ENCODE measurements around the gene TDRD12.

TDRD12 gene

DNA sequence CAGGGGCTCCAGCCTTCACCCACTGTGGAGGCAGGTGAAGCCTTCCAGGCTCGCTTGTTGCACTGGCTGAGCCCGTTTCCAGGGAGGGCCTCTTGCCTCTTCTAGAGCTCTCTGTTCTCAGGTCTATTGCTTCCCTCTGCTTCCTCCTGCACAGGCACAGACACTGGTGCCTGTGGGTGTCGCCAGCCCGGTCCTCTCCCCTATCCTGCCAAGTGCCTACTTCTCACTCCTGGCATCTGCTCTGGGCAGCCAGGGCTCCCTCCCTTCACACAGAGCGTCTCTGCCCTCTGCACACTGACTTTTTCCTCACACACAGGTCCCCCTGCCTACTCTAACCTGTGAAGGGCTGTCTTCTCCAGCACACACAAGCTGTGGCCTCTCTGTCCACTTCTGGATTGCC is 89.7 kb downstream of the TDRD12 start:
- H3K27ac ChIP-seq (ENCODE audit: low read depth, low read length) = no peak overlapping the region
- peaks cover 2% of the 10 kb centered on the region for H3K27me3 ChIP-seq (ENCODE audit: control insufficient read depth, insufficient read depth, low read length)
- H3K4me1 ChIP-seq (ENCODE audit: control insufficient read depth, insufficient read depth, low read length) = no peaks in the 10 kb centered on the region
- no peaks in the 10 kb centered on the region for H3K36me3 ChIP-seq (ENCODE audit: control insufficient read depth, insufficient read depth, low read length)
- no peak overlapping the region for H3K4me3 ChIP-seq (ENCODE audit: low read length)
- H3K9ac ChIP-seq (ENCODE audit: low read length) = no peak overlapping the region

DNA sequence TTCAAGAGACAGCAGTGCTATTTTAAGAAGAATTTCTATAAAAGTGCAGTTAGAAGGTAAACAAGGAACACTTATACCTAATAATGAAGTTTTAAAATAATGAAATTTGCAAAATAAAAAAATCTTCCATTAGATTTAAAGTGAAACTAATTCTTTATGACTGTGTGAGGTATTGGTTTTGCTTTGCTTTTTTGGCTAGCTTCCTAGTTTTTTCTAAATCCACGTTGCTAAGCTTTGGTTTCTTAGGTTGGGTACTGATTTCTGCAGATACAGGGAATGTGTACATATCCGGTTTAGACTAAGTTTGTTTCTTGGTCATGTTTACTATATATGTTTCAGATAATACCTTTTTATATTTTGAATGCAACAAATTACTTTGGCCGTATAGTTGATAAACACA is 90.2 kb downstream of the TDRD12 start:
- H3K36me3 ChIP-seq (ENCODE audit: control insufficient read depth, insufficient read depth, low read length) = no peaks in the 10 kb centered on the region
- H3K27ac ChIP-seq (ENCODE audit: low read depth, low read length) = no peak overlapping the region
- no peaks in the 10 kb centered on the region for H3K4me1 ChIP-seq (ENCODE audit: control insufficient read depth, insufficient read depth, low read length)
- H3K27me3 ChIP-seq (ENCODE audit: control insufficient read depth, insufficient read depth, low read length) = peaks cover 2% of the 10 kb centered on the region
- no peak overlapping the region for H3K4me3 ChIP-seq (ENCODE audit: low read length)
- no peak overlapping the region for H3K9ac ChIP-seq (ENCODE audit: low read length)

DNA sequence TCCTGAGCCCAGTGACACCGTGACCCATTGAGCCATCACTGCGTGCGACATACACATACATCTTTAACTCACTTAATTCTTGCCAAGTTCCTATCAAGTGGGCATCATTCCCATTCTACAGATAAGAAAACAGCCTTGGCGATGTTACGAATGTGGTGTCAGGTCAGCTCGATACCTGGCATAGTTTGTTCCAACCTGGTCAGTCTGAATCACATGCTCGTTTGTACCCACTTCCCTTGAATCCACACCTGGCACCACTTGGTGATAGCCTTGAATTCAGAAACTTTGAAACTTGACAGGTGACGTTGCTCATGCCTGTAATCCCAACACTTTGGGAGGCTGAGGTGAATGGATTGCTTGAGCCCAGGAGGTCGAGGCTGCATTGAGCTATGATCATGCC is 90.9 kb downstream of the TDRD12 start:
- H3K9ac ChIP-seq (ENCODE audit: low read length) = no peak overlapping the region
- no peak overlapping the region for H3K4me3 ChIP-seq (ENCODE audit: low read length)
- peaks cover 2% of the 10 kb centered on the region for H3K27me3 ChIP-seq (ENCODE audit: control insufficient read depth, insufficient read depth, low read length)
- H3K36me3 ChIP-seq (ENCODE audit: control insufficient read depth, insufficient read depth, low read length) = no peaks in the 10 kb centered on the region
- no peak overlapping the region for H3K27ac ChIP-seq (ENCODE audit: low read depth, low read length)
- H3K4me1 ChIP-seq (ENCODE audit: control insufficient read depth, insufficient read depth, low read length) = no peaks in the 10 kb centered on the region

DNA sequence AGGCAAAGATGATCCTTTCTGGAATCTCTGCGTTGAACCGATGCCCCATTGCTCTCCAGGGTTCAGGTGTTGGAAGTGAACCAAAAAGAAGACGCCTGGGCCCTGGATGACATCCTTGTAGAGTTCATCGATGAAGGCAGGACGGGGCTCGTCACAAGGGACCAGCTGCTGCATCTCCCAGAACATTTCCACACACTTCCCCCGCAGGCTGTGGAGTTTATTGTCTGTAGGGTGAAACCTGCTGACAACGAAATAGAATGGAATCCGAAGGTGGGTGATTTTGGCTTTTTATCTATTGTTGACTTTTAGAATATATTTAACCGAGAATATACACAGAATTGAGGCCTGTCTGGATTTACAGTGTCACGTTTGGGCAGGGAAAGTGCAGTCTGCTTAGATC is 91.6 kb downstream of the TDRD12 start:
- no peak overlapping the region for H3K27ac ChIP-seq (ENCODE audit: low read depth, low read length)
- H3K27me3 ChIP-seq (ENCODE audit: control insufficient read depth, insufficient read depth, low read length) = peaks cover 2% of the 10 kb centered on the region
- no peak overlapping the region for H3K4me3 ChIP-seq (ENCODE audit: low read length)
- H3K4me1 ChIP-seq (ENCODE audit: control insufficient read depth, insufficient read depth, low read length) = no peaks in the 10 kb centered on the region
- H3K36me3 ChIP-seq (ENCODE audit: control insufficient read depth, insufficient read depth, low read length) = no peaks in the 10 kb centered on the region
- H3K9ac ChIP-seq (ENCODE audit: low read length) = no peak overlapping the region

DNA sequence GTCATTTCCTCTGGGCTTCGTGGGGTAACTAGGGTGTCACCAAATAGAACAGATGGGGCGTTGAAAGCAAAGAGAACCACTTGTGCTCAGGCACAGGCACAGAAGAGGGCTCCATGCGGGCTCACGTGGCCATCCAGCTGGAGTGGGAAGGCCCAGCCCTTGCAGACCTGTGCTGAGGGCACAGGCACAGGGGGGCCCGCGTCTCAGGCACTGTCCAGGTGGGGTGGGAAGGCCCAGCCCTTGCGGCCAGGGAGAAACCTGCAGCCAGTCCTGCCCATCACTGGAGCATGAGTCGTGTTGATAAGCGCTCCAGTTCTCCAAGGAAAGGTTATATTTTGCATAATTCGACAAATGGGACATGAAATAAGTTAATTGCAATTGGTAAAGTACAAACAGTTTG is 92.5 kb downstream of the TDRD12 start:
- Histone ChIP-seq H3K27me3 (ENCODE audit: control insufficient read depth, insufficient read depth, low read length) (peaks cover 2% of the 10 kb centered on the region), H3K4me3 (ENCODE audit: low read length) (no peak overlapping the region), H3K4me1 (ENCODE audit: control insufficient read depth, insufficient read depth, low read length) (no peaks in the 10 kb centered on the region), H3K27ac (ENCODE audit: low read depth, low read length) (no peak overlapping the region), H3K9ac (ENCODE audit: low read length) (no peak overlapping the region), H3K36me3 (ENCODE audit: control insufficient read depth, insufficient read depth, low read length) (no peaks in the 10 kb centered on the region)

DNA sequence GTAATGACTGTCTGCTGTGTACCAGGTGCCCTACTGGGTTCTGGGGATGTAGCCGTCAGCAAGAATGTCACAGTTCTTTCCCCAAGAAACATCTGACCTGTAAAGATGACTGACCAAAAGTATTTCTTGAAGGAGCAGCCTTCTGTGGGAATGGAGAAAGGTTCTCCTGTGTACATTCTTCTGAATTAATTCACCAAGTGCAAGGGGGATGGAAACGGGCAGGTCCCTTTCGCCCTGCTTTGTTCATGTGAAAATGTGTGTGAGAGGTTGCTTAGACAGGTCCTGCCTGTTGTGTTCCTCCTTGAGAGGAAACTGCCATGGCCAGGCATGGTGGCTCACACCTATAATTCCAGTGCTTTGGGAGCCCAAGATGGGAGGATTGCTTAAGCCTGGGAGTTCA is 93.0 kb downstream of the TDRD12 start:
- H3K27ac ChIP-seq (ENCODE audit: low read depth, low read length) = no peak overlapping the region
- H3K4me3 ChIP-seq (ENCODE audit: low read length) = no peak overlapping the region
- no peaks in the 10 kb centered on the region for H3K4me1 ChIP-seq (ENCODE audit: control insufficient read depth, insufficient read depth, low read length)
- H3K9ac ChIP-seq (ENCODE audit: low read length) = no peak overlapping the region
- H3K27me3 ChIP-seq (ENCODE audit: control insufficient read depth, insufficient read depth, low read length) = peaks cover 2% of the 10 kb centered on the region
- H3K36me3 ChIP-seq (ENCODE audit: control insufficient read depth, insufficient read depth, low read length) = no peaks in the 10 kb centered on the region

DNA sequence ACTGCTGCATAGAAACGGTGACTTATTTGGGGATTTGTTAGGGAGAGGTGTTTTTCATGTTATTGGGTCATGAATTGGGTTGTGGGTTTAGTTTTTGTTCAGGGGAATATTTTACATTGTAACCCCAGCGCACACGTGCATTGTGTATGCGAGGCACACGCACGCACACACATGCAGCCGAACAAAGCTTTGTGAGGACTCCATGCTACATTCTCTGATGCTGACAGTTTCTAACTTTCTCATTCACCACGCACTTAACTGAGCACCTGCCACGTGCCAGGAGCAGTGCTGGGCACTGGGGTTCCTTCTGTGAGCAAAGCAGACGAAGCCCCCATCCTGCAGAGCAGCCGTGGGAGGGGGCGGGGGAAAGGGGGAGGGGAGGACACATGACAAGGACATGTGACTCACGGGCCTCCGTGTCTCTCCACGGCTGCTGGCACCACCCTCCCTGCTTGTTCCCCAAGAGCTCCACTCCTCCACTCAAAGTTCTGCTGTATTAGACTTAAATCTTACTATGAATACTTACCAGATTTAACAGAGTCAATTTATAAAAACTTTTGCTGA is 94.4 kb downstream of the TDRD12 start:
- Histone ChIP-seq H3K9ac (ENCODE audit: low read length) (no peak overlapping the region), H3K27me3 (ENCODE audit: control insufficient read depth, insufficient read depth, low read length) (peaks cover 2% of the 10 kb centered on the region), H3K4me1 (ENCODE audit: control insufficient read depth, insufficient read depth, low read length) (no peaks in the 10 kb centered on the region), H3K36me3 (ENCODE audit: control insufficient read depth, insufficient read depth, low read length) (no peaks in the 10 kb centered on the region), H3K27ac (ENCODE audit: low read depth, low read length) (no peak overlapping the region), H3K4me3 (ENCODE audit: low read length) (no peak overlapping the region)

DNA sequence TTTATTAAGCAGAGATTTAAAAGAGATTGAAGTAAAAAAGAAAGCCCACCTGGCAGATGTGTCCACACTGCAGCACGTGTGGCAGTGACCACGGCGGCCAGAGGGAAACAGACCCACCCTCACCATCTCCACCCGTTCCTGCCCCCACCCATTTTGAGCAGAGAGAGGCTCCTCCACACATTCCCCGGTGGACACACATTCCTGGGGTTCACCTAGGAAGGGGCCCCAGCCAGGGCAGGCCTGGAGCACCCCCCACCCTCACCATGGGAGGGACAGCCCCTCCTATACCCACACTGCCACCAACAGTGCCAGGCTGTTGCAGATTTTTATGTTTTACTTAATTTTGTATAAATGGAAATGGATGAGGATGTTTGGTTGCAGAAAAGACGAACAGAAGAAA is 95.1 kb downstream of the TDRD12 start:
- Histone ChIP-seq H3K27ac (ENCODE audit: low read depth, low read length) (no peak overlapping the region), H3K4me3 (ENCODE audit: low read length) (no peak overlapping the region), H3K27me3 (ENCODE audit: control insufficient read depth, insufficient read depth, low read length) (peaks cover 2% of the 10 kb centered on the region), H3K36me3 (ENCODE audit: control insufficient read depth, insufficient read depth, low read length) (no peaks in the 10 kb centered on the region), H3K9ac (ENCODE audit: low read length) (no peak overlapping the region), H3K4me1 (ENCODE audit: control insufficient read depth, insufficient read depth, low read length) (no peaks in the 10 kb centered on the region)

DNA sequence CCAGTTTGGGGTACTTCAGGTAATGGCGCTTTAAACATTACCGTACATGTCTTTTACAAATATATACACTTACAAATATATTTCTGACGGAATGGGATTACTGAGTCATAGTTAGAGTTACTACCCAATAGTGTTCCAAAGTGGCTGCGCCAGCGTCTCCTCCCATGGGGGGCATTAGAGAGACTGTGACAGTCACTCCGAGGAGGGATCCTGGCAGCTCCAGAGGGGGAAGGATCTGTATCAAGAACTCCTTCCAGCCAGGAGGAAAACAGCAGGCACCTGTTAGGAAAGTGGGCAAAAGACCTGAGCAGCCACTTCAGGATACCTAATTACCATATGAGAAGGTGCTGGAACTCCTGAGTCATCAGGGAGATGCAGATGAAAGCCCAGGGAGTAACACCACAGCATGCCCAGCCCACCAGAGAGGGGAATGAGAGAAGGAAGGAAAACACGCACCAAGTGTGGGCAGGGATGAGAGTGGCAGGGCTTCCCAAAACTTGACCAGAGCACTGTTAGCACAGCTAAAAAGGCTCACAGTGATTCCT is 97.1 kb downstream of the TDRD12 start:
- no peak overlapping the region for H3K27ac ChIP-seq (ENCODE audit: low read depth, low read length)
- H3K4me3 ChIP-seq (ENCODE audit: low read length) = no peak overlapping the region
- no peaks in the 10 kb centered on the region for H3K4me1 ChIP-seq (ENCODE audit: control insufficient read depth, insufficient read depth, low read length)
- no peak overlapping the region for H3K9ac ChIP-seq (ENCODE audit: low read length)
- H3K36me3 ChIP-seq (ENCODE audit: control insufficient read depth, insufficient read depth, low read length) = no peaks in the 10 kb centered on the region
- H3K27me3 ChIP-seq (ENCODE audit: control insufficient read depth, insufficient read depth, low read length) = no peaks in the 10 kb centered on the region

DNA sequence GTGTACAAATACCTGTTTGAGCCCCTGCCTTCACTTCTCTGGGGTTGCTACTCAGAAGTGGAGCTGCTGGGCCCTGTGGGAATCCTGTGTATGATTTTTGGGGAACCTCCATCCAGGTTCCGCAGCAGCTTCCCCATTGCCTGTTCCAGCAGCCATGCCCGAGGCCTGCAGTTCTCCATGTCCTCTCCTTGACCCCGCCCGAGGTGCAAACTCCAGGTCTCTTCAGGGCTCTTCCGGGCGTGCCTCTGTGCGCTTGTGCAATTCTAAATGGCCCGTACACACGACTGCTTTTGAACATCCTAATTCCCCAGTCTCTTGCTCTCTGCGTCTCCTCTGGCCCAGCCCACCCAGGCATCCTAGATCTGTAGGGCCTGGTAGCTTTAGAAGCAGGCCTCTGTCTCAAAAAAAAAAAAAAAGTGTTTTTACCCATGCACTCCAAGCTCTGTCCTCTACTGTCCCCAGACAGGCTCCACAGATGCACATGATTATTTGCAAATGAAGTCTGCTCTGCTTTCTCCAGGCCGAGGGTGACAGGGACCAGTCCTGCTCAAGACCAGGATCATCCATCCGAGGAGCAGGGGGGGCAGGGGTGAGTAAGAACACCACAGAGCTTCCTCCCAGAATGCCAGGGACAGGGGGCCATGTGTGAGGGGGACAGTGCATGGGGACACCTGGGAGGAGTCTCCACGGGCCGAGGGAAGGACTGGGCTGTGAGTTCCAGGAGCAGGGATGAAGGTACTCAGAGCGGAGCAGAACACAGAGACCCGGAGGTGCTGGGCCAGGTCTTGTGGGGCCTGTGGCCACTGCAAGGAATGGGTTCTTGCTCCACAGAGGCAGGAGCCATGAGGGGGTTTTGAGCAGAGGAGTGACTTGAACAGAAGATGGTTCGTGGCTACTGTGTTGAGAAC is 98.3 kb downstream of the TDRD12 start:
- H3K27ac ChIP-seq (ENCODE audit: low read depth, low read length) = no peak overlapping the region
- H3K27me3 ChIP-seq (ENCODE audit: control insufficient read depth, insufficient read depth, low read length) = no peaks in the 10 kb centered on the region
- H3K4me1 ChIP-seq (ENCODE audit: control insufficient read depth, insufficient read depth, low read length) = no peaks in the 10 kb centered on the region
- no peaks in the 10 kb centered on the region for H3K36me3 ChIP-seq (ENCODE audit: control insufficient read depth, insufficient read depth, low read length)
- H3K4me3 ChIP-seq (ENCODE audit: low read length) = no peak overlapping the region
- H3K9ac ChIP-seq (ENCODE audit: low read length) = no peak overlapping the region

DNA sequence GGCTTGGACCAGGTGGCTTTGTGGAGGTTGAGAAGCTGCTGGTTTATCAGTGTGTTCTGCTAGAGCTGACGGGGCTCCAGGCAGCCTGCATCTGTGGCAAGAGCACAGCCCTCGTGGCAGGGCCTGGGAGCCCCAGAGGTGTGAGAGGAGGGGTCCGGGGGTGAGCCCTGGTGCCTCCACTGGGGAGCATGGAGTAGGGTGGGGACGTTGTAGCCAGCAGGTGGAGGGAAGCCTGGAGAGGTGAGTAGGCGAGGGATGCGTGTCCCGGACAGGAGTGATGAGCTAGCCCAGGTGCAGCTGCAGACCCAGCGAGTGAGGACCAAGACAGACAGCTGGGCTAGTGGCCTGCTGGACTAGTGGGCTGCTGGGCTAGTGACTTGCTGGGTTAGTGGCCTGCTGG is 99.0 kb downstream of the TDRD12 start:
- no peak overlapping the region for H3K27ac ChIP-seq (ENCODE audit: low read depth, low read length)
- no peak overlapping the region for H3K4me3 ChIP-seq (ENCODE audit: low read length)
- H3K9ac ChIP-seq (ENCODE audit: low read length) = no peak overlapping the region
- no peaks in the 10 kb centered on the region for H3K27me3 ChIP-seq (ENCODE audit: control insufficient read depth, insufficient read depth, low read length)
- H3K36me3 ChIP-seq (ENCODE audit: control insufficient read depth, insufficient read depth, low read length) = no peaks in the 10 kb centered on the region
- H3K4me1 ChIP-seq (ENCODE audit: control insufficient read depth, insufficient read depth, low read length) = no peaks in the 10 kb centered on the region

DNA sequence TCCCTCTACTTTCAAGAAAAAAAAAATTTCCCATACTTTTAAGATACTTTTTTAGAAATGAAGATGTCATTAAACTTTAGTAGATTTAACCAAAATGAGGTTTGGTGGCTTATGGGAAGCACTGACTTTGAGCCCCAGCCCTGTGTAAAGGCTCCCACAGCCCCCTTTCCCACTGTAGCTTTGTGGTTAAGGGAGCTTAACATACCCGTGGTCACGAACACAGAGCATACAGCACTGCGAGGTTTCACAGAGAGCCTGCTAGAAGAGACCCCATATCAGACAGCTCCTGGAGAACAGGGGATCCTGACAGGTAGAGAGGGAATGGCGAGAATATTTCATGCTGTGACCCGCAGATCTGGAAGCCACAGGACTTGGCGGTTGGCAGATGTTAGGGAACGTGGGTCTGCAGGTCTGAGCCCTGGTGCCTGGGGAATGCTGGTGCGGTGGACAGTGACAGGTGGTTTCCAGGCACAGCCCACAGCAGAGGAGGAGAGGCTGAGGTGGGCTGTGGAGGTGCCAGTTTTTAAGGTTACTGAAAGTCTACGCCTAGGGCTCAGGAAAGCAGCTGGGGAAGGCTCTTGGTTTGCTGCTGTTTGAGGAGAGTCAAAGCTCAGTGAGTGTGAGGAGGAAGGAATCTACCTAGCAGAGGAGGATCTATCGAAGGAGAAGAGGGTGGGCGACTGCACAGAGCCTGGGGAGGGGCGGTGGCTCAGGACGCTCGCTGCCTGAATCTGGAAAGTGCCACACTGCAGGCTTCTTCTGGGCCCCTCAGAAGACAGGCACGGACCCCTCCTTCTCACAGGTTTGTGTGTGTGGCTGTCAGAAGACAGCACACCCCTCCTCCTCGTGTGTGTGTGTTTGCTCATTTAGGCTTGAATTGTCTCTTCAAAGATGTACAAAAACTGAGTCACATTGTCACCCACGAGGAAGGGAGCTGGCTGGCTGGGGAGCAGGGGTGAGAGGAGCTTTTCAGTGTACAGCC is 100.1 kb downstream of the TDRD12 start:
- H3K4me1 ChIP-seq (ENCODE audit: control insufficient read depth, insufficient read depth, low read length) = no peaks in the 10 kb centered on the region
- no peaks in the 10 kb centered on the region for H3K36me3 ChIP-seq (ENCODE audit: control insufficient read depth, insufficient read depth, low read length)
- no peaks in the 10 kb centered on the region for H3K27me3 ChIP-seq (ENCODE audit: control insufficient read depth, insufficient read depth, low read length)

More for the DNA sequence above, 100.1 kb downstream of the TDRD12 start:
- H3K4me3 ChIP-seq (ENCODE audit: low read length) = no peak overlapping the region
- H3K27ac ChIP-seq (ENCODE audit: low read depth, low read length) = no peak overlapping the region
- H3K9ac ChIP-seq (ENCODE audit: low read length) = no peak overlapping the region

Measured in rectal smooth muscle tissue (tissue), 1 donor.